HG02938 (cell line): ENCODE measurements around the gene DRAXIN.

Source experiments
- ATAC-seq: cut with Tn5 transposase; IDR thresholded peaks from one replicate; pipeline ENCODE4 v1.9.1; 2021; ENCODE audit warnings: mild to moderate bottlenecking, moderate library complexity; ENCODE audit not compliant: unreplicated experiment

Gene DRAXIN

DNA sequence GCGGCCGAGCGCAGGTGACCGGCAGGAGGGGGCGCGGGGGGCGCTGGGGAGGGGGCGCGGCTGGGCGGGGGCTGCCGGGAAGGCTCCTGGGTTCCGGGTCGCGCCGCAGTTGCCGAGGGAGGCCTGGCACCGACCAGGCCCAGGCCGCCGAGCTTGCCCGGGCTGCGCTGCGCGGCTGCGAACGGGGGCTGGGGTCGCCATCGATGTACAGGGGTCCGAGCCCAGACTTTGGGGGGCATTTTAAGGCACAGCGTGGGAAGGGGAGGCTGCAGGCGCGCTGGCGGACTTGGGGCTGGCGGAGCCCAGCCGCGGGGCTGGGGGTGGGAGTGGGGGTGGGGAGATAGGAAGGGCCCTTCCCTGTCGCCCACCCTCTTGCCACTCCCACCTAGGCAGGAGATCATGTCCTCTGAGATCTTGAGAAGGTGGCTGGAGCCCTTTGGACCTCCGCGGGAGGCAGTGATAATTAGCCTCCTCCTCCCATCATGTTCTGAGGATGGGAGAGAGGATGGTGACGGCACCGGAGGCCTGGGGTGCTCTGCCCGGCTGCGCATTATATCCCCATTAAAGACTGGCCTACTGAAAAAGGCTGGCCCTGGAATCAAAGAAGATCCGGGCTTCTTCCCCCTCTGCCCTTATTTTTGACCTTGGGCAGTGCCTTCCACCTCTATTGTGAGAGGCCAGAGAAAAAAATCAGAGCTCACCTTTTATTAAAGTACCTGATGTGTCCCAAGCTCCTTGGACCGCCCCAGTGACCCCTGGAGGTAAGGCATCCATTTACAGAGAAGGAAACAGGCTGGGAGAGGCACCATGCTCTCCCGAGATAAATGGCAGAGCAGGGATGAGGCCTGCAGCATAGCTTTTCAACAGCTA lies 36.3 kb upstream of the DRAXIN start:
- ATAC-seq, result no peak

DNA sequence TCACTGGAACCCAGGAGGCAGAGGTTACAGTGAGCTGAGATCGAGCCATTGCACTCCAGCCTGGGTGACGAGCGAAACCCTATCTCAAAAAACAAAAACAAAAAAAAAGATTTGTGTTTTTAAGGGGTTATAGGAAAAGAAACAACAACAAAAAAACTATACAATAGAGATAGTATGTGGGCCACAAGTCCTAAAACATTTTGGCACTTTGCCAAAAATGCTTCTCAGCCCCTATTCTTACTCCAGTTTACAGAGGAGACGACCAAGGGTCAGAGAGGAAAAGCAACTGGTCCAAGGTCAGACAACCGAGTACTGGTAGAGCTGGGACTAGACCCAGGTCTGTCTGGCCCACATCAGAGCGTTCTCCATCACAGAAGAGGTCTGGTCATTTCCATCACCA lies 33.9 kb upstream of the DRAXIN start:
- no peak for ATAC-seq

DNA sequence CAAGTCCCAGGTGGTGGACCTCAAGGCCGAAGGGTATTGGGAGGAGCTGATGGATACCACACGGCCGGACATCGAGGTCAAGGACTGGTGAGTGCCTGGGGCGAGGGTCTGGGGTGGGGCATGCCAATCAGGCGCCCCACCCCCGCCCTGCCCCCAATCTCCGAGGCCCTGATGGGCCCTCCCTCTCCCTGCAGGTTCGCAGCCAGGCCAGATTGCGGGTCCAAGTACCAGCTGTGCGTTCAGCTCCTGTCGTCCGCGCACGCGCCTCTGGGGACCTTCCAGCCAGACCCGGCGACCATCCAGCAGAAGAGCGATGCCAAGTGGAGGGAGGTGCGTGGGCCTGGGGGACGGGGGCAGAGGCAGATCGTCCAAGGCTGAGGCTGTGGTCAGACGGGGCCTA lies 33.0 kb upstream of the DRAXIN start:
- no peak for ATAC-seq

DNA sequence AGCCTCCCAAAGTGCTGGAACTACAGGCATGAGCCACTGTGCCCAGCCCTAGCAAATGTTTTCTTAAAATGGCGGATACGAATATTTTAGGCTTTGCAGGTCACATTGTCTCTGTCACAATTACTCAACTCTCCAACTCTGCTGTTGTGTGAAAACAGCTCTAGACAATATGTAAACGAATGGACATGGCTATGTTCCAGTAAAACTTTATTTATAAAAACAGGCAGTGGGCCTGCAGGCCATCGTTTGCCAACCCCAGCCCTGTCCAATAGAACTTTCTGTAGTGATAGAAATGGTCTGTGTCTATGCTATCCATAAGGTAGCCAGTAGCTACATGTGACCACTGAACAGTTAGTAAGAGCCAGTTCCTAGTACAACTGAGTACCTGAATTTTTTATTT lies 31.8 kb upstream of the DRAXIN start:
- ATAC-seq, result no peak

DNA sequence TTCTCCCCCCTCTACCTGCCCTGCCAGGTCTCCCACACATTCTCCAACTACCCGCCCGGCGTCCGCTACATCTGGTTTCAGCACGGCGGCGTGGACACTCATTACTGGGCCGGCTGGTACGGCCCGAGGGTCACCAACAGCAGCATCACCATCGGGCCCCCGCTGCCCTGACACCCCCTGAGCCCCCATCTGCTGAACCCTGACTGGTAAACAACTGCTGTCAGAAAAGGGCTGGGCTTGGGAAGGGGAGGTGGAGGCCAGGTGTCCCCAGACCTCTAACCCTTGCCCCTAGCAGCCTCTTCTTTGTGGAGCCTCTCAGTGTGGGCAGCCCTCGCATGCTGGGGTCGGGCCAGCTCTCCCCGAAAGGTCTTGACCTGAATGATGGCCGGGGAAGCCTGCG lies 30.4 kb upstream of the DRAXIN start:
- no peak for ATAC-seq

DNA sequence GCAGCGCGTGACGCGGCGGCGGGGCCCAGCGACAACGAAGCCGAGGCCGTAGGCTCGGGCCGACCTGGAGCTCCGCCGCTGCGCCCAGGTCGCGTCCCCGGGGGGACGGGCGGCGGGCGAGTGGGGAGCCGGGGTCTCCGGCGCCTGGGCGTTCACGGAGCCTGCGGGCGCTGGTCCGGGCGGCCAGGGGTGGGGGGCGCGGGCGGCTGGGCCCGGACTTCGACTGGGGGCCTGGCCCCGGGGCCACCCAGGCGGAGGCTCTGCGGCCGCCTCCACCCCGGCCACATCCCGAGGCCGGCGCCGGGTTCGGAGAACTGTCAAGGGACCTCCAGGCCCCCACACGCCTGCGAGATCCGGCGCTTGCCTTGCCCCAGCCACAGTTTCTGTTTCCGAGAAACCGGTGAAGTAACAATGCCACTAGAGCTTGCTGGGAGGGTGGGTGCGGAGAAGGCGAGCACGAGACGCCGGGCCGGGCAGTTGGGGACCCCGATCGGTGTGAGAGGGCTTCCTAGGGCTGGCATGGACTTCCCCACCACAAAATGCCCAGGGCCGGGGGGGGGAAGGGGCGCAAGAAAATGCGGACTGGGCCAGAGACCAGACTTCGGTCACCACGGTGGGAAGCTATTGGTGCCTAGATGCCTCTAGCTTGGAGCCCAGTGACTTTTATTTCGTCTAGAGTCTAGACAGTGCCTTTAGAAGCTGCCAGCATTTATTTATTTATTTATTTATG lies 27.0 kb upstream of the DRAXIN start:
- ATAC-seq, result peak; percentile 48

DNA sequence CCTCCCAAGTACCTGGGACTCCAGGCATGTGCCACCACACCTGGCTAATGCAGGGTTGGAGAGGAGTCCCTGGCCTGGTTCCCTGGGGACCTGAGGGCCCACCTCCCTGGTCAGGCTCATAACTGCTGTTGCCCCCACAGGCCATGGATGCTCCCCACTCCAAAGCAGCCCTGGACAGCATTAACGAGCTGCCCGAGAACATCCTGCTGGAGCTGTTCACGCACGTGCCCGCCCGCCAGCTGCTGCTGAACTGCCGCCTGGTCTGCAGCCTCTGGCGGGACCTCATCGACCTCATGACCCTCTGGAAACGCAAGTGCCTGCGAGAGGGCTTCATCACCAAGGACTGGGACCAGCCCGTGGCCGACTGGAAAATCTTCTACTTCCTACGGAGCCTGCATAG lies 23.0 kb upstream of the DRAXIN start:
- ATAC-seq, result no peak

DNA sequence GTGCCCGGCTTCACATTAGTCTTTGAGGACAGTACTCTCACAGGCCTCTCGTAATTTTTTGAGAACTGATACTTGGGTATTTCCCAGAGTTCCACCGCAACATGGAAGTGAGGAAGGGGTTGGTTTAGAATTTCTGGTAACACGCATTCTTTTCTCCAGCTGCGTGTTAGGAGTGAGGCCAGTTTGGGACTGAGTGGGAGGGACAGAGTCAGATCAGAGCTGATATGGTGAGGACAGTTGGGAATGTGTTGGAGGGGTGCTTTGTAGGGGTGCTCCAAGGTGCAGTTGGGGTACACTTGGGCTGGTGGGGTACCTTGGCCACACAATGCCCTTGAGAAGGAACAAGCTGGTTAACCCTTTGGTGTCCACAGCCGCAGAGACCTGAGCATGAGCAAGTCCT lies 20.8 kb upstream of the DRAXIN start:
- ATAC-seq, result no peak

DNA sequence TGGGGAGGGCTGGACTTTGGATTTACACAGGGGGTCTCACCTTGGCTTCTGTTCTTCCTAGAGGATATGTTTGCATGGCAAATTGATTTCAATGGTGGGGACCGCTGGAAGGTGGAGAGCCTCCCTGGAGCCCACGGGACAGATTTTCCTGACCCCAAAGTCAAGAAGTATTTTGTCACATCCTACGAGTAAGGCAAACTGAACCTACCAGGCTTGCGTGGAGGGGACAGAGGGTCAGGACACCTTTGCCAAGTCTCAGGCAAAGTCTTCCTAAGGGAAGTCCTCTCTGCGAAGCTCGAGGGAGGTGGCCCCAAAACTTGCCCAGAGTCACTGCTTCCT lies 20.3 kb upstream of the DRAXIN start:
- no peak for ATAC-seq

DNA sequence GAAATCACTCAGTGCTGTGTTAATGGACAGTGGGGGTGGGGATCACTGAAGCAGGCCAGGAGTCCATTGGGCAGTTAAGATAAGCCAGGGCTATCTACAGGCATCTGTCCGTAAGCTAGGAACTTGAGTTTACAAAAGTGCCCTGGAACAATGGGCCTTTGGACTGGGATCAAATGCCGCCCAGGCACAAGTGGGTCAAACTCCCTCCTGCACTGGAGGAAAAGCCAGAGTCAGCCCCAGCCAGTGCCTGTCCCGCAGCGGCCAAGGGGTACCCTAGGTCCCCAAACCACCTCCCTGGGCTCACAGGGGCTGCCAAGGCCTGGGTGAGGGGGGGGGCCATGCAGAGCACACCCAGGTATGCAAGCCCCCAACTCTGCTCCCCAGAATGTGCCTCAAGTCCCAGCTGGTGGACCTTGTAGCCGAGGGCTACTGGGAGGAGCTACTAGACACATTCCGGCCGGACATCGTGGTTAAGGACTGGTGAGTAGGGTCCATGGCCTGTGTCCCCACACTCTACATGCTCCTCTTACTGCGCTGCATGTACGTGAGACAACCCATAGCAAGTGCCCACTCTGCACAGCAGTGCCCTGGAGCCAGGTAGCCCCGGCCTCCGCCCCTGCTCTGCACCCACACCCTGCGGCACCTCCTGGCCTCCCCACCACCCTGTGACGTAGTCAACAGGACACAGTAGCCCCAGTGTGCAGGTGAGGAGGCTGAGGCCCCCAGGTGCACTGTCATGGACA lies 19.8 kb upstream of the DRAXIN start:
- ATAC-seq, result no peak

DNA sequence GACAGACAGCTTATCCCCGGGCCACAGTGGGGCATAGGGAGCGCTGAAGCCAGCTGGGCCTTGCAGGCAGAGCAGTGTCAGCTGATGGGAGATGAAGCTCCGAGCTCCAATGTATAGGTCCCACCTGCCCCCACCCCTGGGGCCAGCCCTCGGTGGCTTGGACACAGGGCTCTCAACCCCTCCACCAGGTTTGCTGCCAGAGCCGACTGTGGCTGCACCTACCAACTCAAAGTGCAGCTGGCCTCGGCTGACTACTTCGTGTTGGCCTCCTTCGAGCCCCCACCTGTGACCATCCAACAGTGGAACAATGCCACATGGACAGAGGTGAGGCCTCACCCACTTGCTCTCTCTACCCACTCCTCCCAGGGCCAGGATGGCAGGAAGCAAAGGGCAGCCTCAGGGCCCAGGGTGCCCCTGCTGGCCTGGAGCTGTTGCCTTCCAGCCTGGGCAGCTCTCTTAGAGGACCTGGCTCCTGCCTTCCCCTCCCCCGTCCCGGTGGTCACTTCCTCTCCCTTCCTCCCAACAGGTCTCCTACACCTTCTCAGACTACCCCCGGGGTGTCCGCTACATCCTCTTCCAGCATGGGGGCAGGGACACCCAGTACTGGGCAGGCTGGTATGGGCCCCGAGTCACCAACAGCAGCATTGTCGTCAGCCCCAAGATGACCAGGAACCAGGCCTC lies 18.3 kb upstream of the DRAXIN start:
- ATAC-seq, result no peak

DNA sequence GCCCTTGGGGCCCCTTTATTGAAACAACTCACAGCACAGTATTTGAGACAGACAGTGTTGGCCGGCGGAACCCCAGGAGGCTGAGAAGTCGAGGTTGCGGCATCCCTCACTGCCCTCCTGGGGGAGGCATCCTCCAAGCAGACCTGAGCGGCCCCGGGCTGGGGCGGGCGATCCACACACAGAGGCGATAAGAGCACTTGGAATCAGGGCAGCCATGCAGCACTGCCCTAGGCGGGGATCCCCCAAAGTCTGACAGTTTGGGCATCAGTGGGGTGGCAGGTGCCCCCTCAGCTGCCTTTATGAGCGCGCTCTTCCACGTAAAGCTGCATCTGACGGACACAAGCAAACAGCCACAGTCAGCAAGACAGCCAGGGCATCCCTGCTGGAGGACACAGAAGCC lies 17.0 kb upstream of the DRAXIN start:
- ATAC-seq, result no peak

DNA sequence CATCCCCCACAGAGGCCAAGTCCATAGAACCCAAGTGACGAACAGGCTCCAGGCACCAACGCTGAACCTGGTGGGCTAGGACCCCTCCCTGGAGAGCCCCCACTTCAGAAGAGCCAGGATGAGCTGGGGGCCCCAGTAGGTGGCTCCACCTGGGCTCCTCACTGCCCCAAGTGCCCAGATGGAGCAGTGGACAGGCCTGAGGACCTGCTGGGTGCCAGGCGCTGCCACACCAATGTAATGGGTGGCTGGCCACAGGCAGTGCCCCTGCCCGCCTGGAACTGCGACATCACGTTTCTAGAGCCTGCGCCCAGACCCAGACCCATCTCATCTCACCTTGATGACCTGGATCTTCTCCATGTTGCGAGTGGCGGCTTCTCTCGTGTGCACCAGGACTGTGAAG lies 16.2 kb upstream of the DRAXIN start:
- no peak for ATAC-seq

DNA sequence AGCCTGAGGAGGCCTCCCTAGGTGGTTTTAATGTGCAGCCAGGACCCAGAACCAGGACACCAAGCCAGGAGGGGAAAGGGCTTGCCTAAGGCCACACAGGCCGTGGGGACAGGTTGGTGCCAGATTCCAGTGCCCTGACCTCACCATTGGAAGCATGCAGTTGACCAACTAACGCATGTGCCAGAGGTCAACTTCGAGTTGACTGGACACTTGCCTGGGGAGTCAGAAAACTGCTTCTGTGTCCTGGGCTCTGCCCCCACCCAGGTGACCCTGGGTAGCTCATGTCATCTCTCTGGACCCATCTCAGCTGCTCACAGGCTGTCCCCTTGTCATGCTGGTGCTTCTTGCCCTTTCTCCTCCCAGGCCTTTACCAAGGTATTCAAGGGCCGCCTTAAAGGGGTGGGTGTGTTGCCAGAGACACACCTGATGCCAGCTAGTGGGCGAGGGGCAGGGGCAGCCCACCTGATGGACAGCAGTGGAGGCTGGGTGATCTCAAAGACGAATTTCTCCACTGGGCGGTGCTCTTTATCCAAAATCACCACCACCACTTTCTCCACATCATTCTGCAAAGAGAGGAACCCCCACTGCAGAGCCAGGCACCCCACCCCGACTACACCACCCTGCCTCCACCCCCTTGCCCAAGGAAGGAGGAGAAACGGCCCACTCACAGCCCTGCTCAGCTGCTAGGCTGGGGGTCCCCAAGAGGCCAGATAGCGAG lies 15.0 kb upstream of the DRAXIN start:
- no peak for ATAC-seq

DNA sequence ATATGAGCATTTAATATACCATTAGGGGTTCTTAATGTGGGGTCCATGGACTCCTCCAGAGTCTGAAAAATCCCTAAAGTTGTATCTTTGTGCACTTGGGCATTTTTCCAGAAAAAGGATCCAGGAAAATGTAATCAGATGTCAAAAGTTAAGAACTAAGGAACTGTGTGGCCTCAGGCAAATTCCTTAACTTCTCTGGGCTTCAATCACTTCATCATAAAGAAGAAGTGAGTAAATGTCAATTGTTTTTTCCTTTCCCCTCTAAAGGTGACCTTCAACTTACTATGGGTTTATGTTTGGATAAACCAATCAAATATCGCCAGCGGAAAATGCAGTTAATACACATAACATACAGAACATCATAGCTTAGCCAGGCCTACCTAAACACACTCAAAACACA lies 13.1 kb upstream of the DRAXIN start:
- no peak for ATAC-seq

DNA sequence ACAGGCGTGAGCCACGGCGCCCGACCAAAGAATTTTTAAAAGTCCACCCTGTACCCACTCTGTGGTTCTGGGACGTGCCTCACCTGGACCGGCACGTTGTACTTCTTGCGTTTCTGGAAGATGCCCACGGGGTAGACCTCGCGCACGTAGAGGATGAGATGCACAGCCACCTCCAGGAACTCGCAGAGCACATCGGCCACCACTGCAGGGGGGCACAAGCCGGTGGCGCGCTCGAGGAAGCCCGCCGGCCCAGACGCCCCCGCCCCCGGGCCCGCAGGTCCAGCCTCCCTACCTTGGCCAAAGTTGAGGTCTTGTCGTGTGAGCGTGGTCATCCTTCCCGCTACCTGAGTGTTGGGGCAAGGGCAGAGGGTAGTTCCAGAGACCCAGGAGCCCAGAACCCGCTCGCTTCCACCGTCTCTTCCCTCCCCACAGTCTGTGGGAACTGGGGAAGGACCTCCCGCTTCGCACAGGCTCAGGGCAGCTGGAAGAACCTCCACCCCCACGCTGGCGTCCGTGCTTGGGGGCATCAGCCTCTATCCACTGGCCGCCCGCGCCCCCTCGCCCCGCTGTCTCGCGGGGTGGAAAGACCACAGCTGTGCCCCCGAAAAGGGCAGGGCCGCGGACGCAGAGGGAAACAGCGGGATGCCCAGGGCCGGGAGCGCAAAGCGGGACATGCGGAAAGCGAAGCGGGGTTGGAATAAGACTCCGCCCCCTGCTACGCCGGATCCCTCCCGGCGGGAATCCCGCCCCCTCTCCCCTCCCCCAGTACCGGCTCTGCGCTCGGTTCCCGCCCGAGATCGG lies 11.0 kb upstream of the DRAXIN start:
- peak; percentile 32 for ATAC-seq

DNA sequence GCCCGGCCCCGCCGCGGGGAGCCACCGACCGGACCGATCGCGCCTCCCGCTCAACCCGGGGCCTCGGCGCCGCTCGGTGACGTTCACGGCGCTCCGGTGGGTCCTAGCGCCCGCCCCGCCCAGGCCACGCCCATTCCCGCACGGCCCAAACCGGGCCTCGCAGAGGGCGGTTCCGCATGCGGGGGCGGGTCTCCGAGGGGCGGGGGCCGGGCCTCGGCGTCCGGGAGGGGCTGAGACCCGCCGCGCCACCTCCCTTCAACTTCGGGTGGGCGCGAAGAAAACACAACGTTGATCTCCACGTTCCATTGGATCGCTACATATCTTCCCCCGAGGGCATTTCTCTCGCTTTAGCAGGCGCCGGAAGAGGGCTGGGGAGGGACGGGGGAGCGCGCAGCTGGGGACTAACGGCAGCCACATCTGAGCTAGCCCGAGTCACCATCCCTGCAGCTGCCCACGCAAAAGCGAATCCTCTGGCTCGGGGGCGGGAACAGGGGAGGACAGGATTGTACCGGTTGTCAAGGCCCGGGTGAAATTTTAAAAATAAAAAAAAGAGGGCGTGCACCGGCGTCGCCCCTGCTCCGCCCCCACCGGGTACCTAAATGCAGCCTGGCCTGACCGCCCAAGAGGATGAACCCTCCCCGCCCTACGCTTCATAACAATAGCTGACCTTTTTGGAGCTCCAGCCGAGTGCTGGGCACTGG lies 10.3 kb upstream of the DRAXIN start, which contains the start of gene MAD2L2:
MAD2L2 (minus strand) TSS at position 78 of the 701 bp plus-strand sequence. CDS start 547 bp downstream, outside the sequence.
- peak; percentile 60 for ATAC-seq

DNA sequence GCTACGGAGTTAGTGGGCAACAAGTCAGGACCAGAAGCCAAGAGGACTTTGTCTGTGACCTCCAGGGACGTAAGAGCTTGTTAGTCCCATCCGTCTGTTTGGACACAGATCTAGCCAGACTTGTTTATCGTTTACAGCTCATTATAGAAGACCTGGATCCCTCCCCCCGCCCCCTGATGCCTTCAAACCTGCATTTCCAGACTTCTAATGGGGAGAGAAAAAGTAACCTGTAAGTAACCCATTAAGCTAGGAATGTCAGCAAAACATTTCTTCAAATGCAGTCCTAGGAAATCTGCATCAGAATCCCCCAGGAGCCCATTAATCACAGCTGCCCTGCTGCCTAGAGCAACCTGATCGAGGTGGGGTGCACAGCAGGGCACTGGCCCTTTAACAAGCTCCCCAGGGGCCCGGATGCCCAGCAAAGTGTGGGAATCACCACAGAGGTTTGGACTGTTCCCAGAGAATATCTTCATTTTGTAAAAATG lies 9.2 kb upstream of the DRAXIN start:
- ATAC-seq, result no peak

DNA sequence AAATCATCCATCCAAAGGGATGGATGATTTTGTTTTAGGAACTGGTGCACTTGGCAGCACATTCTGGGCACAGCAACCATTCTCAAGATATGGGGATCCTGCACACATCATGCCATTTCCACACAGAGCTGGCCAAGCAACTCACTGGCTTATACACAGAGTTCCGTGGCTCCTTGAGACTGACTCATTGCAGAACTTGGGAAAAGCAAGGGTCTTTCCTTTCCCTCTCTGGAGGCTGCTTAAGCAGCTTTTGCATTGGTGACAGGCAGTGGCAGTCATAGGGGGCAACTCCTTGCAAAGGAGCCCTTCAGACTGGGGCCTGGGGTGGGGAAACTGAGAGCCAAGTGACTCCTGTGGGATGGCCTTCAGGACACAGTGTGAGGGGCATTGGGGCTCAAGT lies 8.7 kb upstream of the DRAXIN start:
- no peak for ATAC-seq
